Thyroid gland (tissue), 4 donors: ENCODE data around the gene A2M. TPM values are rescaled to one million over a fixed set of nuclear protein-coding genes. Genes with fewer than 3 reads are reported as not detected.

Source experiments
- DNase-seq, 2 donors: peaks; one replicate each; pipeline ENCODE4 v3.0.0-alpha.2; 2019
- H3K27ac ChIP-seq, 3 donors: fragments of 200-600 bp; sonication (generic); 1 replicate in 2 of 3; 2 replicates in 1 of 3; pipeline ENCODE4 v1.5.1; 2016 to 2019; ENCODE audit warnings: mild to moderate bottlenecking in 1 of 3, moderate library complexity in 1 of 3
- H3K27me3 ChIP-seq: fragments of 200-600 bp; sonication (generic); one replicate; pipeline ENCODE4 v1.5.1; 2019
- H3K36me3 ChIP-seq, 2 donors: fragments of 200-600 bp; sonication (generic); one replicate each; pipeline ENCODE4 v1.5.1; 2016 to 2019
- H3K4me1 ChIP-seq, 2 donors: fragments of 200-600 bp; sonication (generic); one replicate each; pipeline ENCODE4 v1.5.1; 2017 to 2019
- H3K4me3 ChIP-seq, 3 donors: fragments of 200-600 bp; sonication (generic); replicated peaks in 1 of 3; 1 replicate in 2 of 3; 2 replicates in 1 of 3; pipeline ENCODE4 v1.5.1; 2016; ENCODE audit warnings: mild to moderate bottlenecking in 1 of 3
- H3K9me3 ChIP-seq: fragments of 200-600 bp; sonication (generic); one replicate; pipeline ENCODE4 v1.5.1; 2017
- CTCF ChIP-seq, 6 experiments: fragments of 200-600 bp in 3 of 6; fragments of 450-650 bp in 3 of 6; sonication (generic) in 3 of 6; IDR thresholded peaks; one replicate each; pipeline ENCODE4 v1.5.1; 2016 to 2019; ENCODE audit warnings: antibody characterized with exemption in 6 of 6, mild to moderate bottlenecking in 2 of 6, inconsistent platforms in 1 of 6, moderate library complexity in 1 of 6
- POLR2A ChIP-seq, 2 donors: fragments of 450-650 bp; IDR thresholded peaks; one replicate each; pipeline ENCODE4 v1.6.1; 2017; ENCODE audit warnings: antibody characterized with exemption in 2 of 2, mild to moderate bottlenecking in 2 of 2, moderate library complexity in 1 of 2
- WGBS, 2 donors: methylation state at CpG; one replicate each; pipeline ENCODE4 v1.1.5; 2017; 5-methylcytosine and 5-hydroxymethylcytosine counted together
- intact Hi-C: fragments of 100-400 bp; cut with DNase I; formaldehyde crosslinking; loops from one replicate; pipeline ENCODE4 v1.15.1; 2023
- total RNA-seq, 4 donors: library from RNA; depleted of rRNA; stranded (reverse); fragments of >200 nt; gene quantifications; one replicate each; pipeline ENCODE4 v1.2.3, GENCODE V29; 2016

The A2M gene
- total RNA-seq, 4 donors from 2014 or later = 124 to 345 (median 219) TPM

DNA sequence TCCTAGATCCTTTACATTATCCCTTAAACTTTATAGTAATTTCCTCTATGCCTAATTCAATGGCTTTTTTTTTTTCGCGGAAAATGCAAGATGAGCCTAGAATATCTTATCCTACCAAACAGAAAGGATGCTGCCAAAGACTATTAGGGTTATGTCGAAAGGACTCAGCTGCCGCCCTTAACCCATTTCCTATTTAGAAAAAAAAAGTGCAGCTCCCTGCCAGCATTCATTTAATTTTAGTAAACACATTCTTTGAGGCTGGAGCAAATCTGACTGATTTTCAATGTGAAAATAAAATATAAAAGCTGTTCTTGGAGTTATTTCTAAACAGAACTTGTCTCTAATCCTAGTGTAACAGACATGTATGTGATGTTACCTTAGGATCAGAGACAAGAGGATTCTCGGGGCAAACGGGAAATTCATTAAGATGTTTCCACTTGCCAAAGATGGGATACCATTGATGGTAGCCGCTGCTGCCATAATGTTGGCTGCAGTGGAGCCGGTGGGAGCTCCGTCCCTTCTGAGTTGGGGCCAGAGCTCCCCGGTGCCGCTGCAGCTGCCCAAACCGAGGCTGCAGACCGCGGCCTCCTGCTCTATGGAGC is 8.2 kb upstream of the A2M start:
- TF ChIP-seq POLR2A (IDR thresholded peaks at IDR 0.05) (no peak), CTCF (IDR thresholded peaks at IDR 0.05) (no peak)
- no peaks in the 10 kb centered on the region for H3K27me3 ChIP-seq
- H3K4me3 ChIP-seq = no peak overlapping the region
- H3K36me3 ChIP-seq = no peaks in the 10 kb centered on the region
- DNase-seq = no peak
- WGBS, 2 donors = 60 to 70% methylated on average over 11 to 14 of the region's 14 CpGs
- H3K9me3 ChIP-seq = no peaks in the 10 kb centered on the region
- peak overlapping the region in 2 of 3 donors; percentile 47 to 61 for H3K27ac ChIP-seq
- intact Hi-C loops = no loop called here
- no peaks in the 10 kb centered on the region for H3K4me1 ChIP-seq

GRCh38 chr12:9122091-9122609 is 6.4 kb upstream of the A2M start:
- intact Hi-C loops = no loop called here
- DNase-seq = no peak
- H3K4me1 ChIP-seq = no peaks in the 10 kb centered on the region
- H3K9me3 ChIP-seq = no peaks in the 10 kb centered on the region
- no peaks in the 10 kb centered on the region for H3K36me3 ChIP-seq
- no peaks in the 10 kb centered on the region for H3K27me3 ChIP-seq
- no peak overlapping the region for H3K4me3 ChIP-seq
- TF ChIP-seq POLR2A (IDR thresholded peaks at IDR 0.05) (no peak), CTCF (IDR thresholded peaks at IDR 0.05) (no peak)
- peak overlapping the region in 1 of 3 donors; percentile 43 for H3K27ac ChIP-seq
- WGBS, 2 donors = 65% methylated on average over 3 of the region's 3 CpGs

DNA sequence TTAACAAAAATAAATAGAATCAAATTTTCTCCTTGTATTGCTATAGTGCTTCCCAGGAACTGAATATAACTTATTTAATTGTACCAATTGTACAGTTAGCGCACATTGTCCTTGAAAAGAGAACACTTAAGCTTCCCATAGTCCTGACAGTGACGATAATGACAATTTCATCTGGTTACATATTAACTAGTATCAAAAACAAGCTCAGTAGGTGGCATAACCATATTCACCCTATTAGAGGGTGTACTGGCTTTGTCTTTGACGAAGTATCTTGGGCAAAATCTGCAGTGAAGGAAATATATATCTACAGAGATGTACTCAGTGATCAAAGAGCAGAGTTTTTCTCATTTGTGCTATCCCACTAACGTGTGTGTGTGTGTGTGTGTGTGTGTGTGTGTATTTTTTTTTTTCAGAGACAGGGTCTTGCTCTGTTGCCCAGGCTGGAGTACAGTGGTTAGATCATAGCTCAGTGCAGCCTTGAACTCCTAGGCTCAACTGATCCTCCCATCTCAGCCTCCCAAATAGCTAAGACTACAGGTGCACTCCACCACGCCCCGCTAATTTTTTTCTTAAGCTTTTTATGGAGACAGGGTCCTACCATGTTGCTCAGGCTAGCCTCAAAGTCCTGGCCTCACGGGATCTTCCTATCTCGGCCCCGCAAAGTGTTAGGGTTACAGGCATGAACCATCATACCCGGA is 4.9 kb upstream of the A2M start:
- Histone ChIP-seq H3K36me3 (no peaks in the 10 kb centered on the region), H3K27me3 (no peaks in the 10 kb centered on the region), H3K27ac (peak overlapping the region in 1 of 3 donors; percentile 26), H3K9me3 (no peaks in the 10 kb centered on the region), H3K4me1 (no peaks in the 10 kb centered on the region), H3K4me3 (no peak overlapping the region)
- intact Hi-C loops = no loop called here
- DNase-seq = no peak
- 86 to 92% methylated on average over 10 of the region's 10 CpGs for WGBS, 2 donors
- TF ChIP-seq POLR2A (IDR thresholded peaks at IDR 0.05) (no peak), CTCF (IDR thresholded peaks at IDR 0.05) (no peak)

GRCh38 chr12:9118158-9118557 is 2.4 kb upstream of the A2M start:
- intact Hi-C loops = no loop called here
- Histone ChIP-seq H3K4me1 (no peaks in the 10 kb centered on the region), H3K27ac (peak overlapping the region; percentile 6 to 33 (median 24)), H3K36me3 (no peaks in the 10 kb centered on the region), H3K9me3 (no peaks in the 10 kb centered on the region), H3K4me3 (no peak overlapping the region), H3K27me3 (no peaks in the 10 kb centered on the region)
- 56 to 68% methylated on average over 3 of the region's 3 CpGs for WGBS, 2 donors
- TF ChIP-seq CTCF (IDR thresholded peaks at IDR 0.05) (no peak), POLR2A (IDR thresholded peaks at IDR 0.05) (no peak)
- DNase-seq = no peak

- intact Hi-C loops = no loop called here
- Histone ChIP-seq H3K27ac (peak overlapping the region in 2 of 3 donors; percentile 24 to 36), H3K27me3 (no peaks in the 10 kb centered on the region), H3K36me3 (no peaks in the 10 kb centered on the region), H3K4me1 (no peaks in the 10 kb centered on the region), H3K9me3 (no peaks in the 10 kb centered on the region), H3K4me3 (peak overlapping the region in 1 of 3 donors; percentile 21)
- DNase-seq = no peak
- TF ChIP-seq CTCF (IDR thresholded peaks at IDR 0.05) (no peak), POLR2A (IDR thresholded peaks at IDR 0.05) (no peak)
These were observed 773 bp downstream of the A2M start for GRCh38 chr12:9114946-9115345.
